GM19397 (cell line): Measurements from ENCODE around the gene SLC38A3.
"Not testable (repeated sequence)": the region's sequence is repeated elsewhere in the genome, so short reads cannot be mapped to it uniquely, and the experiment has no call there.

Experiments
- ATAC-seq: cut with Tn5 transposase; IDR thresholded peaks from one replicate; pipeline ENCODE4 v1.9.1; 2021; ENCODE audit warnings: mild to moderate bottlenecking, moderate library complexity; ENCODE audit not compliant: unreplicated experiment

Gene SLC38A3

DNA sequence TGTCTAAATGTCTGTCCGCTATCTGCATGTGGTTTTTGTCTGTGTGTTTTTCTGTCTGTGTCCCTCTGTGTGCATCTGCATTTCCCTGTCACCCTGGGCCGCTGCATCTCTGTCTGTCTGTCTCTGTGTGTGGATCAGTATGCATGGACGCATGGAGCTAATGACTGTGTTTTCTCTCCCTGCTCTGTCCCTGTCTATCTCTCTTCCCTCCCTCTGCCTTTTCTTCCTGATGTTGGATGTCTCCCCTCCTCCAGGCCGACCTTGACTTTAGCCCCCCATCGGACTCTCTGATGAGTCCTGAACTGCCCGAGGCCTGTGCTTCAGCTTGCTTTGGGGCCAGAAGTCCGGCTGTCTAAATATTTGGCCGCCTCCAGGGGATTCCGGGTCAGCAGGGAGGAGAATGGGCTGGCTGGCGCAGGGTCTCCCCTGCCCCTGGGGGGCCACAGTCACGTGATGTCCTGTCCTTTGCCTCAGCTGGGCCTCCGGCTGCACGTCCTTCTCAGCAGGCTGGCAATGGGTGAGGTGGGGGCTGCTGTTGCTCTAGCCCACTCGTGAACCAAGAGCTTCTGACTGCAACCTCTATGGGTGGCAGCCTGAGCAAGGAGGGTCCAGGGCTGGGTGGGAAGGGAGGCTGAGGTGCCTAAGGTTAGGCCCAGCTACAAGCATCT is 3.7 kb downstream of the SLC38A3 start:
- ATAC-seq = no peak

DNA sequence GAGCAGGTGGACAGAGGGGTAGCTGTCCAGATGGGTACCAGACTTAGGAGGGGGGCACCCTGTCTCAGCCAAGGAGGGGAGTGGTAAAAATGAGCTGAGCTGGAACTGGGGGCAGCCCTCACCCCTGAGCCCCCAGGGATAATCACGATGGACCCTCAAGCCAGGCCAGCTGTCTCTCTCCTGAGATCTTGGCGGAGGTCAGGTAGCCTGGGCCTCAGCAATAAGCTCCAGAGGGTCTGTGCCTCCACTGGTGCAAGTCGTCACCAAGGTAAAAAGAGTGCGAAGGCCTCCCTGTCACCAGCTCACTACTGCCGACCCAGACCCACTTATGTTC is 5.1 kb downstream of the SLC38A3 start:
- ATAC-seq = no peak

DNA sequence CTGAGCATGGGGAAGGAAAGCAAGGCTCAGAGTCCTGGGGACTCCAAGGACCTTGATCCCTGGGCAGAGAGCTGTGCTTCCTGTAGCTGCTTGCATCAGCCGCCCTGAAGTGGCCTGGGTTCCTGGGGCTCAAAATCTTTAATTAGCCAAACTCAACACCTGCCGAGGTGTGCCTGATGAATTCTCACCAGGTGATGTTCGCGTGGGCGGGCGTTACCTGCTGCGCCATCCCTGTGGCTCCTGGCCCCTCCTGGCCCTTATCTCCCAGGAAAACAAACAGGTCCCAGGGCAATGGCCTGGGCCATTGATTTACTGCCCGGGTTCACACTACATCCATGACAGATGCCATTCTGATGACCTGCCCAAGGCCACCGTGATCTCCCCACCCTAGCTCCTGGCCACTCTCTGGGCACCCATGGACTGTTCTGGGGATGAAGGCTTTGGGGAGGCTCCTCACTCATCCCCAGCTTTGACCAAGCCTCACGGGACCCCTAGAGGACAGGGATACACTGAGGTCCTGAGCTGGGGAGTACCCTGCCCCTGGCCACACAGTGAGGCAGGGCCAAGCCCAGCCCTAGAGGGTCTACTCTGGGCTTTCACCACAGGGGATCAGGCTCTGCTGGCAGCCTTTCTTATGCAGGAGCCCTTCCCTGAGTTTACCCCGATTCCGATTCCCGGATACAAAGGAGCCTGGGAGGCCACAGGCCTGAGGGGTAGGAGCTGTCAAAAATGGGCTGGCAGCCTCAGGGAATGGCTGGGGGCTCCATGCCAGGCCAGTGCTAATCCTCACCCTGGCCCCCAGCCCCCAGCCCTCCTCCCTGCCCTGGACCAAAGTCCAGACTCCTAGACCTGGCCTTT is 5.7 kb downstream of the SLC38A3 start:
- no peak for ATAC-seq

DNA sequence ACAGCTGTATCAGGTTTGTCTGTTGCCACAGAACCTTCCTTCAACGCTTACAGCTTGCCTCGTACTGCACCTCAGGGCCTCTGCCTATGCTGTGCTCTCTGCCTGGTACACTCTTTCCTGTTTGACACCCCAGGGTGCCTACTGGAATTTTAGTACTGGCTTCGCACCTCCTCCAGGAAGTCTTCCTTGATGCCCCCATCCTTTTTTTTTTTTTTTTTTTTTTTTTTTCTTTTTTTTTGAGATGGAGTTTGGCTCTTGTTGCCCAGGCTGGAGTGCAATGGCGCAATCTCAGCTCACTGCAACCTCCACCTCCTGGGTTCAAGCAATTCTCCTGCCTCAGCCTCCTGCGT is 6.3 kb downstream of the SLC38A3 start:
- not testable (repeated sequence) for ATAC-seq

DNA sequence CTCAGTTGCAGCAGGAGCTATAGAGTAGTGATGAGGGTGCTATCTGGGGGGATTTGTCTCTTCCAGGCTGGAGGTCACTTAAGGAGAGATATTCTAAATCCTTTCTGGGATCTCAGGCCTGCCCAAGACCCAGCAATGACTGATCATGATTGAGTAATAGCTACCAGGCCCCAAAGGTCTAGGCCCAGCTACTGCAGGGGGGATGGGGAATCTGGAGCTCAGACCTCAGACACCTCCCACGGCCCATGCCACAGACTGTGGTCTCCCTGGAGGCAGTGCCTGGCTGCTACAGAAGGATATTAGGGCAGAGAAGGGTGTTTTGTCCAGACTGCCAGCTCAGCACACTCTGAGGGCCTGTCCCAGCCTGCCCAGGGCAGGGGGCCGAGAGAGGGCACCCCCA is 6.9 kb downstream of the SLC38A3 start:
- ATAC-seq = no peak

DNA sequence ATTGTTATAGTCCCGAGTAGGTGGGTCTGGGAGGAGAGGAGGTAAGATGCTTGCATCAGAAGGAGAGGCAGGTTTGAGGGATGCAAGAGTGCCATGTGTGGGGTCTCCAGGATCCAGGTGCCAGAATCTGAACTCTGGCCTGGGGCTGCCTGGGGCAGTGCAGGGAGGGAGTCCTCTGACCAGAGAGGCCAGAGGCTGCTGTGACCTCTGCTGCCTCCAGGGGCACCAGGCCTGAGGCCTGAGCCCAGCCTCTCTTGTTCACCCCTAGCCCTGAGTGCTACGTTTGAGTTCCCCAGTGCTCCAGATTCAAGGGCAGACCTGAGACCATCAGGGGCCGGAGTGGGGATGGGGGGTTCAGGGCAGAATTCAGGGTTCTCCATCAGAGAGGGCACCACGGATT is 7.4 kb downstream of the SLC38A3 start:
- no peak for ATAC-seq

DNA sequence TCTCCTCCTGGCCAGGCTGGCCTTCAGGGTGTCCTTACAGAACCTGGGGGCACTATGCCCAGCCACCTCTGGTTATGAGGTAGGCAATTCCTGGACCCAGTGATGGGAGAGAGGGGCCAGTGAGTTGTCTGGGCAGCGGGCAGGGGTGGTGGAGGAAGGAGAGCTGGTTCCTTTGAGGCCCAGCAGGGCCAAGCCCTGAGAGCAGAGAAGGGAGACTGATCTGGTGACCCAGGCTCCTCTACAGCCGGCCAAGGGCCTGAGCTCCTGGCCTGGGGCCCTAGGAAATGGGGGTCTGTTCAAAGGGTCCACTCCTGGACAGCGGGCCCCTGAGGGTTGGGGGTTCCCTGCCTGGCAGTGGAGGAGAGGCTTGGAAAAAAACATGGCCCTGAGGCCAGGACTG is 7.9 kb downstream of the SLC38A3 start:
- ATAC-seq = no peak

DNA sequence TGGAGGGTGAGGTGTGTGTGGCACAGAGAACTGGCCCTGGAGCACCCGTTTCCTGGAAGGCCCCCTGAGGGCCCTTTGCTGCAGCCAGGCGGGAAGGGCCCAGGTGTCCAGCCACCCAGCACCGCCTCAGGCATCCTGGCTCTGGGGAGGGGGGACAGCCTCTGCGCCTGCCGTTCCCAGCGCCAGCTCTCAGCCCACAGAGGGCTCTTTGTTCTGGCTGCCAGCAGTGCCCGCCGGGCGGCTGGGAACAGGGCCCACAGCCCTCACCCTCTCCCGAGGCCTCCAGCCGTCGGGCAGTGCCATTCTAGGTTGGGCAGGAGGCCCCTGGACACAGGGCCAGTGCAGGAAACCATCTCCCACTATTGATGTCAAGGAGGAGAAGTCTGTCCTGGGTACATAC is 8.3 kb downstream of the SLC38A3 start:
- no peak for ATAC-seq

DNA sequence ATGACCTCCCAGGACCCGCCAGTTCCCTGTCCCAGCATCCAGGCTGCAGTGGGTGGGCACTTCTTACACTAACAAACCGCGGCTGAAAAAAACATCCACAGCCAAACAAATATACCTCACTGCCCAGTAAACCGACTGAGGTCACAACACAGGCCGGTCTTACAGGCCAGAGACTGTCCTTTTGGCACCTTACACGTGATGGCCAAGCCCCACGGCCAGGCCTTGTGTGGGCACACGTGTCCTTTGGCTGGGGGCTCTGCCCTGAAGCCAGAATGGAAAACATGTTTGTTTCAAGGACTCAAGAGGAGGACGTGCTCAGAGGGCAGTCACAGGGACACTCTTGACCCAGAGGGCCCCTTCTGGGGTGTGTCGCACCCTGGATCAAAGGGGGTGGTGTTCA is 9.8 kb downstream of the SLC38A3 start:
- ATAC-seq = no peak

DNA sequence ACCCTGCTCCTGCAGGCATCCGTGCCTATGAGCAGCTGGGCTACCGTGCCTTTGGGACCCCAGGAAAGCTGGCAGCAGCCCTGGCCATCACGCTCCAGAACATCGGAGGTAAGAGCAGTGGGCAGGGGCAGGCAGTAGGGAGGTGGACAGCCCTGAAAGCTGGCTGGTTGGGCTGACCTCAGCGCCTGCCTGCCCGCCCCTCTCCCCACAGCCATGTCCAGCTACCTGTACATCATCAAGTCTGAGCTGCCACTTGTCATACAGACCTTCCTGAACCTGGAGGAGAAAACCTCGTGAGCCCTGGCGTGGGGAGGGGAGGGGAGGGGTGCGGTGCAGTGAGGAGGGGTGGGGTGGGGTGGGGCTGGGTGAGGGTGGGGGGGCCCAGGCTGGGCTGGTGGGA is 10.5 kb downstream of the SLC38A3 start:
- ATAC-seq = no peak

DNA sequence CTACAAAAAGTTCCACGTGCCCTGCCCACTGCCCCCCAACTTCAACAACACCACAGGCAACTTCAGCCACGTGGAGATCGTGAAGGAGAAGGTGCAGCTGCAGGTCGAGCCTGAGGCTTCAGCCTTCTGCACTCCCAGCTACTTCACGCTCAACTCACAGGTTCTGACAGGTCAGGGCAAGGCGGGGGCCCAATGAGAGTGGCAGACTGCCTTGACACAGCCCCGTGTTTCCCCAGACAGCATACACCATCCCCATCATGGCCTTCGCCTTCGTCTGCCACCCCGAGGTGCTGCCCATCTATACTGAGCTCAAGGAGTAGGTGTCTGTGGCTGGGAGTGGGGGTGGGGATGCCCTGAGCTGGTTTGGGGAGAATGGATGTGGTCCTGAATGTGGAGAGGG is 12.6 kb downstream of the SLC38A3 start:
- no peak for ATAC-seq

DNA sequence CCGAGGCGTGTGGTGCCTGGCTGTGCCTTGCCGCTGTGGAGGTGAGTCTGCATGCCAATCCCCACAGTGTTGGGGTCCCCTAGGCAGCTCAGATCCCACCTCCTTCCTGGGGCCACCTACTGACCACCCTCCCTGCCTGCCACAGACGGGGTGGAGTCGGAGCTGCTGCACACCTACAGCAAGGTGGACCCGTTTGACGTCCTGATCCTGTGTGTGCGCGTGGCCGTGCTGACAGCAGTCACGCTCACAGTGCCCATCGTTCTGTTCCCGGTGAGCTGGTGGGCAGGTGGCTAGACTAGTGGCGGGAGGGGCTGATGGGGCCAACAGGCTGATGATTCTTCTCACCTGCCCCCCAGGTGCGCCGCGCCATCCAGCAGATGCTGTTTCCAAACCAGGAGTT is 13.4 kb downstream of the SLC38A3 start:
- no peak for ATAC-seq

DNA sequence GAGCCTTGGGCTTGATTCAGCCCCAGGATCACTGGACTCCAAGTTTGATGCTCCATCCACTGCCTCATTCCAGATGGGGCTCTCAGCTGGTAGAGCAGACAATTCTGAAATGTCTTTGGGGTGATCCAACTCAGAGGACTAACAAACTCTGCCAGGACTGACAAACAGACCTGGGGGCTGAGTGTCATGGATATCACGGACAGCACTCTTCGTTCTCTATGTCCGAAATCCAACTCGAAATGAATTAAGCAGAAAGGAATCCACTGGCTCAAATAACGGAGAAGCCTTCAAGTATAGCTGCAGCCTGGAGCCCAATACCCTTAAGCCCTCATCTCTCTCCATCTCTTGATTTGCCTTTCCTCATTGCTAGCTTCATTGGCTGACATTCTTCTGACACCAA is 14.2 kb downstream of the SLC38A3 start:
- ATAC-seq = no peak

DNA sequence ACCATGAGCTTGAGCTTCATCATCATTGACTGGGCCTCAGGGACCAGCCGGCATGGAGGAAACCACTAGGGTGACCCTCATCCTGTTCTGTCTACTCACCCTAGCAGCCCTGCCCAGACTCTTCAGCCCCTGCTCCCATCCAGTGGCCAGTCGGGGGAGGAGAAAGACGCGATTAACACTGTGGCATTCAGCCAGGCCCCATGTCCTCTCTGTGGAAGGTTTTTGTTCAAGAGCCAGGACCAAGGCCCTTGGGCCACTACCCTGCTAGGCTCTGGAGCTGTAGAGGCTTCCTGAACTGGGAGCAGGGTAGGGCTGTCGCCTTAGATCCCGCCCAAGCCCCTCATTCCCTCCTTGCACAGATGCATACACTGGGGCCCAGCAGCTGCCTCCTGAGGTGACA is 15.0 kb downstream of the SLC38A3 start:
- ATAC-seq = no peak

DNA sequence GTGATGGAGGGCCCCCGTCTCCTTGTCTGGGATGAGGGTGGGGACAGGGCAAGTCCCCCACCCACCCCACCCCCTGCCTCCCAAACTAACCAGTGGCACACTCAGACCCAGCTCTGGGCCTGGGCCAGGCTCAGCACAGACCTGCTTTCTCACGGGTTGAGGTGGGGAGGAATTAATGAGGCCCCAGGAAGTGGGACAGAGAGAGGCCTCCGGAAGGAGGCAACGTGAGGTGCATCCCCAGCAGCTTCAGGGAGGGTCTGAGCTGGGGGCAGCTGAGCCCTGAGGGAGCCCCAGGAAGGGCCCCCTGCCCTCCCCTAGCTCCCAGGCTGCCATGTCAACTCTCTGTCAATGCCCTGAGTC is 16.0 kb downstream of the SLC38A3 start:
- no peak for ATAC-seq

DNA sequence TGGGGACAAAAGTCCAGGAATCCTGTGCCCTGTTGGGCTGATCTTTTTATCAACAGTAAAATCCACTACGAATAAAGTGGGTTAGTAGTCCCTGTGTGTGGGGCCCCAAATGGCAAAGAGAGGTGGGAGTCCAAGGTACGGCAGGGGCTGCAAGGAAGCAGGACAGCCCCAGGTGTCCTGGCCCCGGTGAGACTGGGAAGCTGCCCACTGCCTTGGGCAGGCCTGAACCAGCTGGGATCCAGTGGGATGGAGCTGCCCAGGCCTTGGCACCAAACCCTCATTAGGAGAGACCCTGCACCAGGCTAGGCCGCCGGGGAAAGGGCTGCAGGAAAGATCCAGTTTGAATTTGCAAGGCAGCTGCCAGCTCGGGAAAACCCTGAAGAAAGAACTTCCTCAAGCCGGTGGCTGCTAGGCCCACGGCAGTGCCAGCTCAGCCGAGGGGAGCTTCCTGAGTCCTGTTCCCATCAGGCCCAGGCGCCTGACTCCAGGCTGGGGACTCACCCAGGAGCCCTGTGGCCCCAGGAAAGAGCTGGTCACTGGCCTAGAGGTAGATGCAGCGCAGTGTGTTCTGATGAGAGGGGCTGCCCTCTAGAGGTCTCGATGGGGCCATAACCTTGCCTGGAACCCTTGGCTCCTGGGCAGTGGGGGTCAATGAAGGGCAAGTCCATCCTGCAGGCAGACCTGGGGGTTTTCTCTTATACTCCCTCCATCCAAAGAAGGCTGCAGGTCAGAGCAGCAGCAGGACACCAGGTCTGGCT is 16.5 kb downstream of the SLC38A3 start:
- ATAC-seq = no peak

DNA sequence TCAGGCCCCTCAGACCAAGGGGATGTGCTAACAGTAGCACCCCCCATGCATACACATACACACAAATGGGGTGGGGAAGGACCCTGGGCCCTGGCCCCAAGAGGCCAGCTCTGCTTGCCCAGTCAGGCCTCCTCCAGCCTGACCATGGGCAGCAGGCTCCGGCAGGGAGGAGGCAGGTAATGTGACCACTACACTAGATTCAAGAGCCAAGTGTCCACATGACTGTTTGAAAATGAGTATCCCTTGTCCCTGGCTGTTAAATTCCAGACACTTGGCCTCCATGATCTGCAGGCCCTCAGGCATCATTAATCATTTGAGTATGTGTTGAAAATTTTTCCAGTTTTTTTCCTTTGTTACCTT is 17.1 kb downstream of the SLC38A3 start:
- no peak for ATAC-seq

DNA sequence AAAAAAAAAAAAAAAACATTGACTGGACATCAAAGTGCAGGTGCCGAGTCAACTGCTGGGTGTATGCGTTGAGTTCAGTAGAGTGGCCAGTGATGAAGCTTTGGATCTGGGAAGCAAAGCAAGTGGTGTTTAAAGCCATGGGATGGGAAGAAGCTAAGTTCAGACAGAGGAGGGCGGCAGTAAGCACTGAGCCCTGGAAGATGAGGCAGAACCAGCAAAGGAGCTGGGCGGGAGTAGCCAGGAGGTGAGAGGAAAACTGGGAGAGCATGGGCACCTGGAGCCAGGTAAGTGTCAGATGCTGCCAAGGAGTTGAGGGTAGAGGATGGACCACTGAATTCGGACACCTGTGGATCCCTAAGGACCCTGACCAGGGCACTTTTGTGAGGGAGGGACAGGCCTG is 19.6 kb downstream of the SLC38A3 start:
- no peak for ATAC-seq

DNA sequence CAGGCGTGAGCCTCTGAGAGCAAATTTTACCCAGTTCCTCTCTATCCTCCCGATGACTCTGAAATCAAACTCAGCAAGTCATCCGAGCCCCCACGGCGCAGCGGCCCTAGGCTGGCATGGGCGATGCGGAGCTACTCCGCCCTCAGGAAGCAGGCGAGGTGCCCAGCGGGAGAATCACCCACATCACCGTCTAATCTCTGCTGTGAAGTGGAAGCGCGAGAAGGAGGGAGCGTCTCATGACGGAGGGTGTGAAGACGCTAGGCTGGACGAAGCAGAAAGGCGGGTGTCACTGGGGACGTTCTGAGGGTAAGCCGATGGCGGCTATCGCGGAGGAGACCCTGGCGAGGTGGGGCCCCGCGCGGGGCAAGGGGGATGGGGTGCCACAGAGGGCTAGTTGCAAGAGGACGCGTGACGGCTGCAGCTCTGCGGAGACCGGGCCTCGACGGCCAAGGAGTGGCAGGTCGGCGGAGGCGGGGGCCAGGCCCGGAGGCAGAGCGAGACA is 21.9 kb downstream of the SLC38A3 start:
- peak; percentile 3 for ATAC-seq

DNA sequence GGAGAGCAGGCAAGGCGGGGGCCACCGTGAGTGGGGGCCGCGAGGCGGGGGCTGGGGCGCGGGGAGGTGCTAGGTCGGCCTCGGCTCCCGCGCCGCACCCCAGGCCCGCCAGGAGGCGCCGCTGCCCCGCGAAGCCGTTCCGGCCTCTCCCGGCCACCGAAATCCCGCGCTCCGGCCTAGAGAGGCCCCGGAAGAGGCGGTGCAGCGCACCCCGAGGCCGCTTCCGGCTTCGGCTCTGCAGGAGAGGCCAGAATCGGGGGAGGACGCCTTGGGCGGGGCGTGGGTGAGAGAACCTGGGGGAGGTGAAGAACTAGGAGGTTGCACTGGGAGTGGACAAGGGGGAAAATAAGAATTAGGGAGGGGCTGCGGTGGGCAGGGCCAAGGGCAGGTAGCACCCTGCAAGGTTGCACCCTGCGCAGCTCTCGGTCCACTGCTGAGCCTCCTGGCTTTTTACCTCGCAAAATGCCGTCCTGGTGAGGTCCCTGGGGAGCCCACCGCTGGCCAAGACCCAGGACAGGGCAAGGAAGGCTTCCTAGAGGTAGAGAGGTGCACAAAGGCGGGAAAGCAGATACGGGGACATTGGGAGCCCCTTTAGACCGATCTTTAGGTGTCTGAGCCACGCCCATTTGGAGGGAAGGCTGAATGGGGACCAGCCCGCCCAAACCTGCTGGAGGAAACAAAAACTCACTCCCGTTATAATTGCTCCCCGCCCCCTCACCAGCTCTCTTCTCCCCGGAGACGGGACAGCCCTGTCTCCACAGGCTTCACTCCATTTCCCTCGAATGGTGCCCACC is 22.5 kb downstream of the SLC38A3 start:
- peak; percentile 86 for ATAC-seq

DNA sequence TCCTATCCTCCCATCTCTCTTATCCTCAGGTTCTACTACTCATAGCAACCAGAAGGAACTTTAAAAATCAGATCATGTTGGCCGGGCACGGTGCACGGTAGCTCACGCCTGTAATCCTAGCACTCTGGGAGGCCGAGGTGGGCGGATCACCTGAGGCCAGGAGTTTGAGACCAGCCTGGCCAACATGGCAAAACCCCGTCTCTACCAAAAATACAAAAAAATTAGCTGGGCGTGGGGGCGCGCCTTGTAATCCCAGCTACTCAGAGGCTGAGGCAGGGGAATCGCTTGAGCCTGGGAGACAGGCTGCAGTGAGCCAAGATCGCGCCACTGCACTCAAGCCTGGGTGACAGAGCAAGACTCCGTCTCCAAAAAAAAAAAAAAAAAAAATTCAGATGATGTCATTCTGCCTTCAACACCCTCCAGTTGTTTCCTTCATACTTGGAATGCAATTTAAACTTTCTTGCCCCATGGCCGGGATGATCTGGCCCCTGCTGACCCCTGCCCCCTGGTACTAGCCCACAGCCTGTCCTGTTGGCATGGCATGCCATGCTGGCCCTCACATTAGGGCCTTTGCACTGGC is 23.2 kb downstream of the SLC38A3 start:
- not testable (repeated sequence) for ATAC-seq
